Stimulated activated CD4-positive, alpha-beta T cell treated with anti-CD3 and anti-CD28 coated beads, TNF-alpha, amount 100 ng/mL, for 1 hour (primary cell): ENCODE data around the gene CADM1.

Experiments used
- DNase-seq, 3 donors: peaks; one replicate each; pipeline ENCODE4 v3.0.0-alpha.2; 2020; ENCODE audit warnings: low read depth in 3 of 3, low spot score in 1 of 3

Gene CADM1

DNA sequence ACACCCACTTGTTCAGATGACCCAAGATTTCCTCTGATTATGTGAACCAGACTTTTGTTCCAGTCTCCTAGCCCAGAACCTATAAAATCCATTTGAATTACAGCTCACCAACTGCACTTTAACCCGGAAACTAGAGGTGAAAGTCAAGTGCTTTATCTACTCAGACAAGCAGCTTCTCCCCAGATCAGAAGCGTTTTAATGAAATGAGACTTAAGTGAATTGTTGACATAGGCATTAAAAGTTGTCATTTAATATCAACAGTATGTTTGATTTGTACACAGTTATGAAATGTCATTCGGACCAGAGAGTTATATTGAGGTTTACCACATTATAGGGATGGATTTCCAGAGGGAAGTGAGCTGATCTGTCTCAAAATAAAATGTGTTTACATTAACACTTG, 52.0 kb downstream of the CADM1 start:
- DNase-seq: no peak

GRCh38 chr11:115450519-115450918, 53.7 kb downstream of the CADM1 start:
- DNase-seq: no peak

GRCh38 chr11:115447273-115447864, 56.8 kb downstream of the CADM1 start:
- DNase-seq: no peak

- no peak for DNase-seq
Observed at GRCh38 chr11:115446214-115446613, 58.0 kb downstream of the CADM1 start.

GRCh38 chr11:115444542-115444941, 59.7 kb downstream of the CADM1 start:
- no peak for DNase-seq

- no peak for DNase-seq
Observed at GRCh38 chr11:115439969-115440540, 64.2 kb downstream of the CADM1 start.

- DNase-seq: no peak
Observed at GRCh38 chr11:115439385-115439784, 64.8 kb downstream of the CADM1 start.

DNA sequence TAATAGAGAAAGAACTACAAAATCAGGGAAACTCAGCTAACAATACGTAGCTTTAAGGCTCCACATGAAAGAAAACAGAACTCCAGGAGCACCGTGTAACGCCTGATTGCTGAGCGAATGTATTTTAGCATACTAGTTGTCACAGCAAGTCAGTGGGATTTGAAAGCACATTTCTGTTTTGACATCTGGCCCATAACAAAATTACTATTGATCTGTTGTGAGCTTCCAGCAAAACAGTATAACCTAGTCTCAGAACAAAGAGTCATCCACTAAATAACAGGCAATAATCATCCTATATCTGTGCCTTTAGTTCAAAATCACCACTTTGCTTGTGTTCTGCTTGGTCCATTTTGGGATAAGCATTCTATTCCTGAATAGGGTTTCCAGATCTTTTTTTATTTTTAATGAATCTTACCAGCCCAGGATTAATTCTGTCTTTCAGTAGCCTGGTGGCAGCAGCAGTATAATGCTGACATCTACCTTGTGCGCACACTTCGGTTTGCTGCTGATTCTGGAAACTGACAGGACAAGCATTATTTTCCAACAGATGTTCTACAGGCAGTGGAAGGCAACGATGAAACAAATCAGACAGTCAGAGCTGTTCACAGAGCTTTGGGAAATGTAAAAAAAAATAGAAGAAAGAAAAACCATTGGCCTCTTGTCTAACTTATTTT, 66.2 kb downstream of the CADM1 start:
- DNase-seq: no peak

DNA sequence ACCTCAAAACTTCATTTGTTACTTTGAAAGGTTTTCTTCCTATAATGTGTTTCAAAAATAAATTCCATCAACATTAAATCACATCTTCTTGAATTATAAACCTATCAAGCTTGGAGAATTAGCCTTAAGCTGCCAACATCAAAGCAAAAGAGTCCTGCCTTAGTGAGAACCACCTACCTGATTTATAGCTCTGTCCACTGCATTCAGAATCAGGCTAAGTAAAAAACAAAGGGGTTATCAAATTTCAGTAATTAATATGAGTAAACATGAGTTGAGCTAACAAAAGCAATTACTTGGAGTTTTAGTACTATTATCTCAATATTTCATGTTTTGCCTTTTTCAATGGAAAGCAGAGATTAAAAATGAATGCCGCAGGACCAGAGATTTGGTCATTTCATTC, 73.9 kb downstream of the CADM1 start:
- no peak for DNase-seq

DNA sequence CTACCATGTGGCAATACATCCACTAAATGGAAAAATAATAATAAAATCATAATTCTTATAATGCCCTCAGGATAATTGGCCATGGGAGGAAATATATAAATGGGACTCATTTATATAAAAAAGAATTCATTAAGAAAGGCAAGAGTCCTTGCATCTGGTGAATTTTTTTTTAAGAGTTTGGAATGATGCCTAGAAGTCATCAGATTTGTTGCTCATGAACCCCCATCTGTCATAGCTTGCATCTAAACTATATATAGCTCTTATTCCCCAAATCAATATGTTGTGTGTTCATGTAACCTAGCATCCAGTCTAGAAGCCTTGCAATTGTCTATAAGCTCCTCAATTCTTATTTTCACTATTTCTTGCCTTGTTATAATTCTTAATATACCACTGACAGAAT, 75.9 kb downstream of the CADM1 start:
- no peak for DNase-seq

DNA sequence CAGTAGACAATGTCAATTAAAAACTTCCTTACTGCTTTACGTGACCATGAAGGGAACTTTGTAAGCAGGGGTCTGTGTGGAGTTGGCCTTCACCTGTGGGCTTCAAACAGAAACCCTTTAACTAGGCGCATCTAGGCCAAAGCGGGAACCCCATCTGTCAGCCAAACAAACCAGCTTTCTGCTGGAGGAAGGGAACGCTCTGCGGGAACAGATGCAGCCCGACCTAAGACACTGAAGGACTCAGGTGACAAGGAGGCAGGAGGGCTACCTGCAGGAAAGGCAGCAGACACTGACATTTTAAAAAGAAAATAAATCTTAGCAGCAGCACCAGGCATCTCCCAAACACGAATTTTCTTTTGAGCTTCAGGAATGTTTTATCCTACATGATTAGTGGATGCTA, 78.4 kb downstream of the CADM1 start:
- DNase-seq: no peak

- no peak for DNase-seq
Observed at GRCh38 chr11:115425250-115425649, 79.0 kb downstream of the CADM1 start.

DNA sequence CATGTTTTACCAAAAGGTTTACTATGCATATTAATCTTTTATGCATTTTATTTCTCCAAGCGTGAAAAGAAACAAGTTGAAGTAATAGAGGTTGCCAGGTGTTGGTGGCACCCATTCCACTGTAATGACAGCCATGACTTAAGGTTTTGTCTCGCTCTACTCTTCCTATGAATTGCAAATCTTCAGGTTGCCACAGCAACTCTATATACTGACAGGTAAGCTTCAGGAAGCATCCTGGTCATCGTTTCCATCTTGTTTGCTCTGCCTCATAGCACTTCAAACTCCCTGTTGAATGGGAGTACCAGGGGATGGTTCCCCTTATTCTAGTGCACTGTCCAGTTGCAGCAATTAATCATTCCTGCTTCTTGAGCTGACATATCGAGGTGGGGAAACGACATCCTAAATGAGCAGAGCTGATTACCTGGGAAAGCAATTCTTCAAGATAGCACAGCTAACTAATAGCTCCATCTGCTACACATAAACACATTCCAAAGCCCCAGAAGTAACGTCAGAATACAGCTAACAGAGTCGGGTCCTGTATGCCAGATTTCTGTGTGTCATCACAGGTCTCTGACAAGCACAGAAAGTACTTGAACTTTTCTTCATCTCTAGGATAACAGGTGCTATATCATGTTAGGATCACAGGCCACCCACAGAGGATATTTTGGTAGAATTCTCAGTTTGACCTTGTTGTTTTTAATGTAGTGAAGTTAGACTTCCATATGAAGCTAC, 80.3 kb downstream of the CADM1 start:
- no peak for DNase-seq

- no peak for DNase-seq
Observed at GRCh38 chr11:115421992-115422689, 82.1 kb downstream of the CADM1 start.

DNA sequence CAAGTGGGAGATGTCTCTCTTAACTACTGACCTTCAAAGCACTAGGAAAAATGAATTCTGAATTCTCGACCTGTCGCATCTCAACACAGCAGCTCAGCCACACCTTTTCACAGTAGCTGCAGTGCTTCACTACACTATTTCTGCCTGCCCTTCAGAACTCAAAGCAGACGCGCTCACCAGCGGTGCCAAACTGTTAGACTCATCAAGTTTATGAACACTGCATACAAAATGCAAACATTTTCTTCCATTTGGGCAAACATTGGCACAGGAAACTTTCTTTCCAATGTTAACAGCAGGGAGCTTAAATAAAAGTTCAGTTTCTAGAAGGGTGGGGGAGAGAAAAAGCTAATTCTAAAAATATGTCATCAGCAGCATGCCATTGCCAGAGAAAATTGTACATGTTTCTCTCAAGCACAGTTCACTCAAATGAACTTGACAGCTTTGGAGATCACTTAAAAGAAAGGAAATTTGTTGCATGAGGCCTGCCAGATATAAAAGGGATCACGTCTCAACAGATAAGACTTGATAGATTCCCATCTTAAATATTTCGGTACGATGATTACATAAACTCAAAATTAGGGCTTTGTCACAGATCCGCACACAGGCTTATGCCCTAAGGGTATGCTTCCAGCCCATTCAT, 82.7 kb downstream of the CADM1 start:
- DNase-seq: no peak

DNA sequence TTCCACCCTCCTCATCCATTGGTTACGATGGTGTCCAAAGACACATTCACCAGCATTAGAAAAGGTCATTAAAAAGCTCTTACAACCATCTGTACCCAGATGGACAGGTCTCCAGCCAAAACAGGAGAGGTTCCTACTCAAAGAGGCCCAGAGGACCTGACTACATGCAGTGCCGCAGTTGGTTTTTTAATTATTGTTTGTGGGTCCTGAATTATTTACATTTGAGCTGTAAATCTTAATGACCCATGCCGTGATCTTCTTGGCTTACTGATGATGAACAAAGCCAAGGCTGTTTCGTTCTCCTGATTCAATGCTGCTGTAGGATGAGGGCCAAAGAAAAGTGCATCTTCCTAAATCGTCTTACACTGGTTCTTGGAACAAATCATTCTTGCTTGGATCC, 83.7 kb downstream of the CADM1 start:
- DNase-seq: no peak

- DNase-seq: no peak
Observed at GRCh38 chr11:115418626-115419025, 85.6 kb downstream of the CADM1 start.

DNA sequence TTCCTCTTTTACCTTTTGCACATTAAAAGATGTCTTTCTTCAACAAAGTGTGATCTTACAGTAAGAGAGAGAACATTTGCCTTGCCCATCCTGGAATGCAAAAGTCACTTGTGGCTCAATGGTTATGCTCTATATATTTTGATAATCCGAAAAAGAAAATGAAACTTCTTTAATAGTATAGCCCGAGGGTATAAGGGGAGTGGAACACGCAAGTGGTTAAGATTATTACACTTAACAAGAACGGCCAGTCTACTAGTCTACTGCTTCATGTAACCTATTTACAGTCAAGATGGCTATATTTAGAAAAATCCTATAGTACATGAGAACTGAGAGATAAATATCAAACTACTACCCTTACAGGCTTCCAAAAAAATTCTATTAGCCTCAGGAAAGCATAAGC, 86.1 kb downstream of the CADM1 start:
- no peak for DNase-seq

DNA sequence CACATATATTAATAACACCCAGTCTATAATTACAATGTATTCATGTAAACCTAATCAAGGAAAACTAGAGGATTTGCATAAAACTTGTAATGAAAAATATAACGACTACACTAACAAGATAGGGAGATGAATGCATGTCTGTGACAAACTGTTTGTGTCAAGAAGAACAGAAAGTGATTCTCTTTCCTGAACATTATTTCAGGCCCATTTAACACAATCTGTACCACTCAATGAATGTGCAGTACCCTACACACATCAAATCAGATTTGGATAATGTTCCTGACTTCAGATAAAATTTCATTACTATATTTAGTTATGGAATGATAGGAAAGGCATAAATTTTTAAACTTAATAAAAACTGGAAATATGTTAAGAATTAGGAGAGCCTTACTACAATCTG, 93.1 kb downstream of the CADM1 start:
- DNase-seq: no peak

DNA sequence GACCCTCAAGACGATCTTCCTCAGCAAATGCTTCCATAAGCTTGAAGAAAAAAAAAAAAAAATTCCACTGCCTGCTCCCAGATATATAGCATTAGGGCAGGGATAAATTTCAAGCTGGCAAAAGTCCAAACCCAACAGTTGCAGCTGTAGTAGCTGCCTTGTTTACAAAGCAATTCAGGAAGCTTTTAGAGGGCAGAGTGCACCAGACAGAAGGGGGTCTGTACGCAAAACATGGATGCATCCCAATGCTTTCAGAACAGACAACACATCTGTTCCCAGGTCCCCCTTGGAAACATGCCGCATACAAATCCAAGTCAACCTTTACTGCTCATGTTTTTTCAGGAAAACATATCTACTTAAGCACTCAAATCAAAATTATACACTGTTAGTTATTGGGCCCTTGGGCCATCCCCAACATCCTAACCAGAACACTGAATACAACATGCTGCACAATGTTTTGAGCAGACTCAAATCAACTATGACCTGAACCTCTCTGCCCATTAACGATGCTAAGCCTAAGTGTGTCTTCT, 94.5 kb downstream of the CADM1 start:
- no peak for DNase-seq

DNA sequence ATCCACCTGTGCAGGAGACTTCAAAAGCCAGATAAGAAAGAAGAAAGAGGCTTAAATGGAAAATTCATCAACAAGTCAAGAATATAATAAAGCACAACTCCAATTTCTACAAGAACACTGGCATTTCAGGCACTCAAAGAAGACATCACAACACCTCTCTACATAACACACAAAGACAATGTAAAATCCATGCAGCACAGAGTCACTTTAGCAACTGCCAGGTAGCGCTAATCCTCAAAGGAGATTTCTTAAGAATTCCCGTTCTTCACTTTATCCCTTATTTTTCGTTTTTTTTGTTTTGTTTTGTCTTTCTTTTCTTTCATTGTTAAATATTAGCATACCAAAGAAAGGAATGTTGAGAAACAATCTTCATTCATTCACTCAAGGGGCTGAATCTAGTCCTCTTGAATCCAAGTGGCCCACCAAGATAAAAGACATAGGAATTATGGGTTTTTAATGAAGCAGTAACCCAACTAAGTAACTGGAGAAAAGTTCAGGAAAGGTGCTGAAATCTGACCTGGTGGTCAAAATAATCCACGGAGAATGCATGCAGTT, 95.0 kb downstream of the CADM1 start:
- DNase-seq: no peak
